ENCODE data around the gene TMPRSS9. TPM values are rescaled to one million over a fixed set of nuclear protein-coding genes. Genes with fewer than 3 reads are reported as not detected.

TMPRSS9 gene
- total and polyA plus RNA-seq, 2 experiments from 2014 or later = not detected

GRCh38 chr19:2382530-2383222 lies 22.6 kb downstream of the TMPRSS9 start:
- H3K27ac ChIP-seq = no peak overlapping the region
- H3K27me3 ChIP-seq = no peaks in the 10 kb centered on the region
- H3K4me1 ChIP-seq (ENCODE audit: low read depth) = no peaks in the 10 kb centered on the region
- H3K4me3 ChIP-seq = no peak overlapping the region
- TF ChIP-seq, protein P1, sequence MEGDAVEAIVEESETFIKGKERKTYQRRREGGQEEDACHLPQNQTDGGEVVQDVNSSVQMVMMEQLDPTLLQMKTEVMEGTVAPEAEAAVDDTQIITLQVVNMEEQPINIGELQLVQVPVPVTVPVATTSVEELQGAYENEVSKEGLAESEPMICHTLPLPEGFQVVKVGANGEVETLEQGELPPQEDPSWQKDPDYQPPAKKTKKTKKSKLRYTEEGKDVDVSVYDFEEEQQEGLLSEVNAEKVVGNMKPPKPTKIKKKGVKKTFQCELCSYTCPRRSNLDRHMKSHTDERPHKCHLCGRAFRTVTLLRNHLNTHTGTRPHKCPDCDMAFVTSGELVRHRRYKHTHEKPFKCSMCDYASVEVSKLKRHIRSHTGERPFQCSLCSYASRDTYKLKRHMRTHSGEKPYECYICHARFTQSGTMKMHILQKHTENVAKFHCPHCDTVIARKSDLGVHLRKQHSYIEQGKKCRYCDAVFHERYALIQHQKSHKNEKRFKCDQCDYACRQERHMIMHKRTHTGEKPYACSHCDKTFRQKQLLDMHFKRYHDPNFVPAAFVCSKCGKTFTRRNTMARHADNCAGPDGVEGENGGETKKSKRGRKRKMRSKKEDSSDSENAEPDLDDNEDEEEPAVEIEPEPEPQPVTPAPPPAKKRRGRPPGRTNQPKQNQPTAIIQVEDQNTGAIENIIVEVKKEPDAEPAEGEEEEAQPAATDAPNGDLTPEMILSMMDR (IDR thresholded peaks at IDR 0.05; ENCODE audit: low read depth, low read length) = no peak
- H3K9me3 ChIP-seq (ENCODE audit: low read depth) = no peaks in the 10 kb centered on the region
- DNase-seq (ENCODE audit: low read depth in 1 of 2, low spot score in 1 of 2) = no peak
- H3K36me3 ChIP-seq = no peaks in the 10 kb centered on the region

DNA sequence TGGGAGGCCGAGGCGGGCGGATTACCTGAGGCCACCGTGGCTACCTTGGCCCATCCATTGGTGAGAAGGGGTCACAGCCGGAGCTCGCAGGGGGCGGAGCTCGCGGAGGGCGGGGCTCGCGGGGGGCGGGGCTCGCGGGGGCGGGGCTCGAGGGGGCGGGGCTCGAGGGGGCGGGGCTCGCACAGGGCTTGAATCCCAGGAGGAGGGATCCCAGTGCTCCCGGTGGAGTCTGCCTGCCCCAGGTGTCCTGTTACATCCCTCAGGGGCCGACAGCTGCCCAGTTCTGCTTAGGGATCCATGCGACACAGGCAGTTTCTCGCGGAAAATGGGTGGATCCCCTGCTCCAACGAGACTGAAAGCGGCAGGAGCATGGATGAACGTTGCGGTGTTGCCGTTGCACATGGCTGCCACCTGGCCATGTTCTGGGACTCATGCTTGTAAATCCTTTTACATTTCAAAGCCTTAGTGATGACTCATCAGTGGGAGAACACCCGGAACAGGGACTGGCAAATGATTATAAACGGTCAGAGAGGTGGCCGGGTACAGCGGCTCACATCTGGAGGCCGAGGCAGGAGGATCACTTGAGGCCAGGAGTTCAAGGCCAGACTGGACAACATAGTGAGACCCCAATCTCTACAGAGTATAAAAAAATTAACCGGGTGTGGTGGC lies 25.1 kb downstream of the TMPRSS9 start:
- Histone ChIP-seq H3K9me3 (ENCODE audit: low read depth) (no peaks in the 10 kb centered on the region), H3K27me3 (no peaks in the 10 kb centered on the region), H3K36me3 (no peaks in the 10 kb centered on the region), H3K27ac (no peak overlapping the region), H3K4me1 (ENCODE audit: low read depth) (no peaks in the 10 kb centered on the region), H3K4me3 (no peak overlapping the region)
- TF ChIP-seq, protein P1 (IDR thresholded peaks at IDR 0.05; ENCODE audit: low read depth, low read length) = no peak
- DNase-seq (ENCODE audit: low read depth in 1 of 2, low spot score in 1 of 2) = peak; percentile 49 to 72

GRCh38 chr19:2387367-2388288 lies 27.6 kb downstream of the TMPRSS9 start:
- TF ChIP-seq, protein P1 (IDR thresholded peaks at IDR 0.05; ENCODE audit: low read depth, low read length) = no peak
- no peaks in the 10 kb centered on the region for H3K9me3 ChIP-seq (ENCODE audit: low read depth)
- no peak for DNase-seq (ENCODE audit: low read depth in 1 of 2, low spot score in 1 of 2)
- H3K36me3 ChIP-seq = no peaks in the 10 kb centered on the region
- H3K27me3 ChIP-seq = no peaks in the 10 kb centered on the region
- H3K4me1 ChIP-seq (ENCODE audit: low read depth) = no peaks in the 10 kb centered on the region
- H3K4me3 ChIP-seq = no peak overlapping the region
- no peak overlapping the region for H3K27ac ChIP-seq

DNA sequence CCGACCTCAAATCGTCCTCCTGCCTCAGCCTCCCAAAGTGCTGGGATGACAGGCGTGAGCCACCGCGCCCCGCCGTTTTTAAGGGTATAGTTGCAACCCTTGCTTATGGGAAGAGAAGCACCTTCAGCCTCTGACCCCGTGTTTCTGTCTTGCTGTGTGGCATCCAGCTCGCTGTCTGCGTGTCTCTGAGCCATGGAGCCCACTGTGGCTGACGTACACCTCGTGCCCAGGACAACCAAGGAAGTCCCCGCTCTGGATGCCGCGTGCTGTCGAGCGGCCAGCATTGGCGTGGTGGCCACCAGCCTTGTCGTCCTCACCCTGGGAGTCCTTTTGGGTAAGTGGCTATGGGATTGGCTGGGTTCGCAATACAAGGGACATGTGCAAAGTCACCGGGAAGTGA lies 29.5 kb downstream of the TMPRSS9 start:
- Histone ChIP-seq H3K36me3 (no peaks in the 10 kb centered on the region), H3K4me1 (ENCODE audit: low read depth) (no peaks in the 10 kb centered on the region), H3K9me3 (ENCODE audit: low read depth) (no peaks in the 10 kb centered on the region), H3K4me3 (no peak overlapping the region), H3K27me3 (no peaks in the 10 kb centered on the region), H3K27ac (no peak overlapping the region)
- DNase-seq (ENCODE audit: low read depth in 1 of 2, low spot score in 1 of 2) = no peak
- TF ChIP-seq, protein P1 (IDR thresholded peaks at IDR 0.05; ENCODE audit: low read depth, low read length) = no peak

DNA sequence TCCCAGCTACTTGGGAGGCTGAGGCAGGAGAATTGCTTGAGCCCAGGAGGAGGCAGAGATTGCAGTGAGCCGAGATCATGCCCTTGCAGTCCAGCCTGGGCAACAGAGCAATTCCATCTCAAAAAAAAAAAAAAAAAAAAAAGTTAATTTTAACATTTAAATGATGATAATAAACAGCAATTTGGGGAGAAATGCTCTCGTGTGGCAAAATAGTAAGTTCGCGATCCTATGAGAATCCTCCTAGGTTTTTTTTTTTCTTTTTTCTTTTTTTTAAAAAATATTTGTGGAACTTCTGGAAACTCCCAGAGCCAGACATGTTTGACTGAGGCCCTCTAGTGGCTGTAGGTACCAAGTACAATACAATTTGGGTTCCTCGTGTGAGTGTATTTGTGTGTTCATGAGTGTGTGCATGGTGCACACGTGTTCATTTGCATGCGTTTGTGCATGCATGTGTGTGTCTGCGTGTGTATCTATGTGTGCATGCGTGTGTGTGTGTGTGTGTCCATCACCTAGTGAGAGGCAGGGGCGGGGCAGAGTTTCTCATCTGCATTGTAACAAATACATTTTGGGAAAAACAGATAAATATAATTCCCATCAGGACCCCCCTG lies 31.2 kb downstream of the TMPRSS9 start:
- H3K36me3 ChIP-seq = no peaks in the 10 kb centered on the region
- H3K4me1 ChIP-seq (ENCODE audit: low read depth) = no peaks in the 10 kb centered on the region
- TF ChIP-seq, protein P1 (IDR thresholded peaks at IDR 0.05; ENCODE audit: low read depth, low read length) = peak; percentile 80
- H3K27me3 ChIP-seq = no peaks in the 10 kb centered on the region
- DNase-seq (ENCODE audit: low read depth in 1 of 2, low spot score in 1 of 2) = peak; percentile 66 to 84
- no peak overlapping the region for H3K4me3 ChIP-seq
- no peaks in the 10 kb centered on the region for H3K9me3 ChIP-seq (ENCODE audit: low read depth)
- H3K27ac ChIP-seq = no peak overlapping the region

Data from cardiac muscle cell (in vitro differentiated cells and primary cell).